Liver (tissue), 9 donors: Measurements from ENCODE around the gene PSMB7. TPM values are rescaled to one million over a fixed set of nuclear protein-coding genes. Genes with fewer than 3 reads are reported as not detected.

ENCODE experiments used
- DNase-seq: peaks from one replicate; pipeline ENCODE4 v3.0.0-alpha.2; 2017; ENCODE audit warnings: low spot score
- H3K27ac ChIP-seq, 2 donors: one replicate each; pipeline ENCODE4 v1.7.0; 2013; ENCODE audit warnings: inconsistent platforms in 2 of 2, low read length in 2 of 2, control low read depth in 1 of 2, low read depth in 1 of 2, mild to moderate bottlenecking in 1 of 2
- H3K27me3 ChIP-seq, 4 donors: one replicate each; pipeline versions ENCODE4 v1.6.1 to v1.7.0; 2013; ENCODE audit warnings: low read length in 3 of 4, inconsistent platforms in 1 of 4, mild to moderate bottlenecking in 1 of 4, moderate library complexity in 1 of 4; ENCODE audit not compliant: control insufficient read depth in 4 of 4, insufficient read depth in 4 of 4
- H3K36me3 ChIP-seq, 4 donors: one replicate each; pipeline versions ENCODE4 v1.6.1 to v1.7.0; 2013; ENCODE audit warnings: low read length in 3 of 4, mild to moderate bottlenecking in 3 of 4, low read depth in 1 of 4, moderate library complexity in 1 of 4; ENCODE audit not compliant: control insufficient read depth in 4 of 4, insufficient read depth in 3 of 4
- H3K4me1 ChIP-seq, 4 donors: one replicate each; pipeline versions ENCODE4 v1.6.1 to v1.7.0; 2013; ENCODE audit warnings: low read length in 3 of 4, mild to moderate bottlenecking in 3 of 4, moderate library complexity in 1 of 4; ENCODE audit not compliant: control insufficient read depth in 4 of 4, insufficient read depth in 4 of 4
- H3K4me3 ChIP-seq, 3 donors: one replicate each; pipeline versions ENCODE4 v1.6.1 to v1.7.0; 2013; ENCODE audit warnings: low read length in 3 of 3, control low read depth in 1 of 3, low read depth in 1 of 3, mild to moderate bottlenecking in 1 of 3
- H3K9ac ChIP-seq, 2 donors: one replicate each; pipeline ENCODE4 v1.7.0; 2013; ENCODE audit warnings: low read length in 2 of 2, mild to moderate bottlenecking in 2 of 2, moderate library complexity in 2 of 2, control low read depth in 1 of 2, low read depth in 1 of 2
- H3K9me3 ChIP-seq, 4 donors: one replicate each; pipeline versions ENCODE4 v1.6.1 to v1.7.0; 2013; ENCODE audit warnings: low read length in 3 of 4; ENCODE audit not compliant: control insufficient read depth in 4 of 4
- FOXA1 ChIP-seq: IDR thresholded peaks from 2 replicates; pipeline ENCODE4 v1.6.1; 2016; ENCODE audit warnings: antibody characterized with exemption
- FOXA2 ChIP-seq: IDR thresholded peaks from 2 replicates; pipeline ENCODE4 v1.6.1; 2016; ENCODE audit warnings: antibody characterized with exemption
- GABPA ChIP-seq, 2 donors: IDR thresholded peaks in 1 of 2; conservative IDR thresholded peaks in 1 of 2; 2 replicates each; pipeline ENCODE4 v1.6.1; 2016; ENCODE audit warnings: antibody characterized with exemption in 2 of 2, mild to moderate bottlenecking in 1 of 2, moderate library complexity in 1 of 2
- HNF4A ChIP-seq, 2 donors: conservative IDR thresholded peaks; 2 replicates each; pipeline ENCODE4 v1.6.1; 2016; ENCODE audit warnings: antibody characterized with exemption in 2 of 2, mild to moderate bottlenecking in 2 of 2
- HNF4G ChIP-seq: IDR thresholded peaks from 2 replicates; pipeline ENCODE4 v1.6.1; 2016; ENCODE audit warnings: antibody characterized with exemption
- JUND ChIP-seq, 2 donors: IDR thresholded peaks; 2 replicates each; pipeline ENCODE4 v1.6.1; 2016; ENCODE audit warnings: antibody characterized with exemption in 2 of 2
- NR2F2 ChIP-seq: IDR thresholded peaks from 2 replicates; pipeline ENCODE4 v1.6.1; 2016; ENCODE audit warnings: antibody characterized with exemption
- RAD21 ChIP-seq, 2 donors: IDR thresholded peaks; 2 replicates each; pipeline ENCODE4 v1.6.1; 2016; ENCODE audit warnings: antibody characterized with exemption in 2 of 2, mild to moderate bottlenecking in 2 of 2
- RXRA ChIP-seq, 2 donors: IDR thresholded peaks; 2 replicates each; pipeline ENCODE4 v1.6.1; 2017 to 2018; ENCODE audit warnings: antibody characterized with exemption in 2 of 2, mild to moderate bottlenecking in 1 of 2
- SP1 ChIP-seq: IDR thresholded peaks from 2 replicates; pipeline ENCODE4 v1.6.1; 2018; ENCODE audit warnings: antibody characterized with exemption, mild to moderate bottlenecking
- TAF1 ChIP-seq: conservative IDR thresholded peaks from 2 replicates; pipeline ENCODE4 v1.6.1; 2016; ENCODE audit warnings: antibody characterized with exemption, mild to moderate bottlenecking
- YY1 ChIP-seq: IDR thresholded peaks from 2 replicates; pipeline ENCODE4 v1.6.1; 2016; ENCODE audit warnings: antibody characterized with exemption, mild to moderate bottlenecking
- WGBS: extraction: QIAGEN DNeasy Blood & Tissue Kit; methylation state at CpG from one replicate; pipeline ENCODE4 v1.1.7; 2013; 5-methylcytosine and 5-hydroxymethylcytosine counted together
- polyA plus RNA-seq, 2 donors: library from polyadenylated mRNA; stranded (reverse) in 1 of 2; unstranded in 1 of 2; fragments of 200-250 nt in 1 of 2; fragments of >200 nt in 1 of 2; fragmentation: Nextera tagmentation in 1 of 2; extraction: Ambion mirVana in 1 of 2; gene quantifications; one replicate each; pipeline versions ENCODE4 v1.2.1 to v1.2.3, GENCODE V29; 2013 to 2015
- total RNA-seq, 2 donors: library from RNA; depleted of rRNA; stranded (reverse); fragments of >200 nt; gene quantifications; one replicate each; pipeline ENCODE4 v1.2.3, GENCODE V29; 2014
- TF ChIP-seq, protein P1 (sequence below): fragments of 150-350 bp; IDR thresholded peaks from 2 replicates; pipeline ENCODE4 v1.5.1; 2017; ENCODE audit warnings: improper control_type of control experiment, low read depth, low read length; ENCODE audit not compliant: missing input control
- TF ChIP-seq, protein P2 (sequence below): IDR thresholded peaks from 2 replicates; pipeline ENCODE4 v1.6.1; 2016; ENCODE audit warnings: antibody characterized with exemption, mild to moderate bottlenecking
- TF ChIP-seq, protein P3 (sequence below): IDR thresholded peaks from 2 replicates; pipeline ENCODE4 v1.6.1; 2016; ENCODE audit warnings: antibody characterized with exemption
- TF ChIP-seq, protein P4 (sequence below): IDR thresholded peaks from 2 replicates; pipeline ENCODE4 v1.6.1; 2016; ENCODE audit warnings: antibody characterized with exemption
- TF ChIP-seq, protein P5 (sequence below): IDR thresholded peaks from 2 replicates; pipeline ENCODE4 v1.6.1; 2016; ENCODE audit warnings: antibody characterized with exemption
- donor health status: healthy.
- donor health status: healthy.
- donor health status: healthy.
- donor health status: healthy.
- donor health status: healthy.

The PSMB7 gene
- total and polyA plus RNA-seq, 4 donors, result 90.9 to 183 (median 134) TPM

DNA sequence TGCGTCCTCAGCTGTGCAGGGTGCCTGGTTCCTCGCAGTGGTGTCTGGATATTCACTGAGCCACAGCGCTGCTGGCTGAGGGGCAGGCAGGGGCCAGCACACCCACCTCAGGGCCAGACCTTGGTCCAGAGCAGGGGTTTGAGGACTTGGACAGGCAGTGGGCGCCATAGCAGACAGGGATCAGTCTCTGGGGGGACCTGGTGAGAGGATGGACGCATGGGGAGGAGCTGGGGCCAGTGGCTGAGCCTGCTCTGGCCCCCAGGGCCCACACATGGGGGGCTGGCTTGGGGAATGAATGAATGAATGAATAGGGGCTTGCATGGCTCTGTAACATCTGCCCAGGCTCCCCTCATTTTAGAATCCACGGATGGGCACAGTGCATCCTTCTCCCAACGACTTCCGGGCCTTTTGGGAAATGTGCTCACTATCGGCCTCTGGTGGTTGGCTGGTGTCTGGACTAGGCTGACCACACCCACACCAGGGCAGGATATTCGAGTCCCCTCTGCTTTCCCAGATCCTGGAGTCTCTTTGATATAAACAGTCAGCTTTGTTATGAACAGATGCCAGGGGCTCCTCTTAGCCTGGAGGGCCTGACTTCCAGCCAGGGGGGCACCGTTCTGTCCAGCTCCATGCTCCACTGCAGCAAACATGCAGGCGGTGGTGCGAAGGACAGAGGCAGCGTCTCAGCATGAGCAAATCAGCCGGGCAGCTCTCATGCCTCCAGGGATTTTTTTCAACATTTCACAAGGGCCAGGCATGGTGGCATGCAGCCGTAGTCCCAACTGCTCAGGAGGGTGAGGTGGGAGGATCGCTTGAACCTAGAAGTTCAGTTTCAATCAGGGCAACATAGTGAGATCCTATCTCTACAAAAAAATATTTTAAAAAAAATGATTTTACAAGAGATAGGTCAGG is 94.9 kb downstream of the PSMB7 start:
- 65% methylated on average over 17 of the region's 17 CpGs for WGBS

DNA sequence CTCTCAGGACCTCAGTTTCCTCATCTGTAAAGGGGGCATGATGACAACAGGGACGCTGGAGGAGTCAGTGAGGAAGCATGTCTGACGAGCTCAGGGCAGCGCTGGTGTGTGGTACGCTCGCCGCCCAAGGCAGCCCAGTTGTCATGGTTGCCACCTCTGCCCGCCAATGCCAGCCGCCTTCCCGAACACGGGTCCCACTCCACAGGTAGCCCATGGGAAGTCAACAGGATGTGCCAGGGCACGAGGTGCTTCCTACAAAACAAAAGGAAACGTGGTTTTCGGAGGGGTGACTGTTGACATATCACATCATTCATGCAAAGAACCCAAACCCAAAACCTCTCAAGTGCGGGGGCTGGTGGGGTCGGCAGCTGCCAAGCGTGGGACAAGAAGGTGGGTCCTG is 99.4 kb downstream of the PSMB7 start:
- 86% methylated on average over 16 of the region's 16 CpGs for WGBS
- no peaks in the 10 kb centered on the region for H3K4me1 ChIP-seq
- no peak overlapping the region for H3K27ac ChIP-seq
- peaks cover 11 to 53% (median 22%) of the 10 kb centered on the region in 4 donors for H3K36me3 ChIP-seq
- TF ChIP-seq RAD21 (IDR thresholded peaks at IDR 0.05), result no peak
- TF ChIP-seq HNF4G, result no peak
- TF ChIP-seq TAF1, result no peak
- TF ChIP-seq, protein P1, sequence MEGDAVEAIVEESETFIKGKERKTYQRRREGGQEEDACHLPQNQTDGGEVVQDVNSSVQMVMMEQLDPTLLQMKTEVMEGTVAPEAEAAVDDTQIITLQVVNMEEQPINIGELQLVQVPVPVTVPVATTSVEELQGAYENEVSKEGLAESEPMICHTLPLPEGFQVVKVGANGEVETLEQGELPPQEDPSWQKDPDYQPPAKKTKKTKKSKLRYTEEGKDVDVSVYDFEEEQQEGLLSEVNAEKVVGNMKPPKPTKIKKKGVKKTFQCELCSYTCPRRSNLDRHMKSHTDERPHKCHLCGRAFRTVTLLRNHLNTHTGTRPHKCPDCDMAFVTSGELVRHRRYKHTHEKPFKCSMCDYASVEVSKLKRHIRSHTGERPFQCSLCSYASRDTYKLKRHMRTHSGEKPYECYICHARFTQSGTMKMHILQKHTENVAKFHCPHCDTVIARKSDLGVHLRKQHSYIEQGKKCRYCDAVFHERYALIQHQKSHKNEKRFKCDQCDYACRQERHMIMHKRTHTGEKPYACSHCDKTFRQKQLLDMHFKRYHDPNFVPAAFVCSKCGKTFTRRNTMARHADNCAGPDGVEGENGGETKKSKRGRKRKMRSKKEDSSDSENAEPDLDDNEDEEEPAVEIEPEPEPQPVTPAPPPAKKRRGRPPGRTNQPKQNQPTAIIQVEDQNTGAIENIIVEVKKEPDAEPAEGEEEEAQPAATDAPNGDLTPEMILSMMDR, result no peak
- TF ChIP-seq YY1, result no peak
- TF ChIP-seq, protein P2, sequence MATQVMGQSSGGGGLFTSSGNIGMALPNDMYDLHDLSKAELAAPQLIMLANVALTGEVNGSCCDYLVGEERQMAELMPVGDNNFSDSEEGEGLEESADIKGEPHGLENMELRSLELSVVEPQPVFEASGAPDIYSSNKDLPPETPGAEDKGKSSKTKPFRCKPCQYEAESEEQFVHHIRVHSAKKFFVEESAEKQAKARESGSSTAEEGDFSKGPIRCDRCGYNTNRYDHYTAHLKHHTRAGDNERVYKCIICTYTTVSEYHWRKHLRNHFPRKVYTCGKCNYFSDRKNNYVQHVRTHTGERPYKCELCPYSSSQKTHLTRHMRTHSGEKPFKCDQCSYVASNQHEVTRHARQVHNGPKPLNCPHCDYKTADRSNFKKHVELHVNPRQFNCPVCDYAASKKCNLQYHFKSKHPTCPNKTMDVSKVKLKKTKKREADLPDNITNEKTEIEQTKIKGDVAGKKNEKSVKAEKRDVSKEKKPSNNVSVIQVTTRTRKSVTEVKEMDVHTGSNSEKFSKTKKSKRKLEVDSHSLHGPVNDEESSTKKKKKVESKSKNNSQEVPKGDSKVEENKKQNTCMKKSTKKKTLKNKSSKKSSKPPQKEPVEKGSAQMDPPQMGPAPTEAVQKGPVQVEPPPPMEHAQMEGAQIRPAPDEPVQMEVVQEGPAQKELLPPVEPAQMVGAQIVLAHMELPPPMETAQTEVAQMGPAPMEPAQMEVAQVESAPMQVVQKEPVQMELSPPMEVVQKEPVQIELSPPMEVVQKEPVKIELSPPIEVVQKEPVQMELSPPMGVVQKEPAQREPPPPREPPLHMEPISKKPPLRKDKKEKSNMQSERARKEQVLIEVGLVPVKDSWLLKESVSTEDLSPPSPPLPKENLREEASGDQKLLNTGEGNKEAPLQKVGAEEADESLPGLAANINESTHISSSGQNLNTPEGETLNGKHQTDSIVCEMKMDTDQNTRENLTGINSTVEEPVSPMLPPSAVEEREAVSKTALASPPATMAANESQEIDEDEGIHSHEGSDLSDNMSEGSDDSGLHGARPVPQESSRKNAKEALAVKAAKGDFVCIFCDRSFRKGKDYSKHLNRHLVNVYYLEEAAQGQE, result no peak
- TF ChIP-seq, protein P3, sequence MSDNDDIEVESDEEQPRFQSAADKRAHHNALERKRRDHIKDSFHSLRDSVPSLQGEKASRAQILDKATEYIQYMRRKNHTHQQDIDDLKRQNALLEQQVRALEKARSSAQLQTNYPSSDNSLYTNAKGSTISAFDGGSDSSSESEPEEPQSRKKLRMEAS, result no peak
- TF ChIP-seq FOXA1, result no peak
- no peak for TF ChIP-seq JUND (IDR thresholded peaks at IDR 0.05)
- no peak for TF ChIP-seq NR2F2
- TF ChIP-seq, protein P4, sequence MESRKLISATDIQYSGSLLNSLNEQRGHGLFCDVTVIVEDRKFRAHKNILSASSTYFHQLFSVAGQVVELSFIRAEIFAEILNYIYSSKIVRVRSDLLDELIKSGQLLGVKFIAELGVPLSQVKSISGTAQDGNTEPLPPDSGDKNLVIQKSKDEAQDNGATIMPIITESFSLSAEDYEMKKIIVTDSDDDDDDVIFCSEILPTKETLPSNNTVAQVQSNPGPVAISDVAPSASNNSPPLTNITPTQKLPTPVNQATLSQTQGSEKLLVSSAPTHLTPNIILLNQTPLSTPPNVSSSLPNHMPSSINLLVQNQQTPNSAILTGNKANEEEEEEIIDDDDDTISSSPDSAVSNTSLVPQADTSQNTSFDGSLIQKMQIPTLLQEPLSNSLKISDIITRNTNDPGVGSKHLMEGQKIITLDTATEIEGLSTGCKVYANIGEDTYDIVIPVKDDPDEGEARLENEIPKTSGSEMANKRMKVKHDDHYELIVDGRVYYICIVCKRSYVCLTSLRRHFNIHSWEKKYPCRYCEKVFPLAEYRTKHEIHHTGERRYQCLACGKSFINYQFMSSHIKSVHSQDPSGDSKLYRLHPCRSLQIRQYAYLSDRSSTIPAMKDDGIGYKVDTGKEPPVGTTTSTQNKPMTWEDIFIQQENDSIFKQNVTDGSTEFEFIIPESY, result no peak
- no peak for TF ChIP-seq SP1
- no peak for TF ChIP-seq GABPA (IDR thresholded peaks at IDR 0.05 in 1 of 2, conservative IDR thresholded peaks at IDR 0.05 in 1 of 2)
- TF ChIP-seq FOXA2, result no peak
- TF ChIP-seq RXRA (IDR thresholded peaks at IDR 0.05), result no peak
- TF ChIP-seq, protein P5, sequence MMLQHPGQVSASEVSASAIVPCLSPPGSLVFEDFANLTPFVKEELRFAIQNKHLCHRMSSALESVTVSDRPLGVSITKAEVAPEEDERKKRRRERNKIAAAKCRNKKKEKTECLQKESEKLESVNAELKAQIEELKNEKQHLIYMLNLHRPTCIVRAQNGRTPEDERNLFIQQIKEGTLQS, result no peak
- H3K4me3 ChIP-seq, result no peak overlapping the region
- no peak overlapping the region for H3K9ac ChIP-seq
- H3K27me3 ChIP-seq, result no peaks in the 10 kb centered on the region
- DNase-seq, result no peak
- H3K9me3 ChIP-seq, result no peaks in the 10 kb centered on the region

More for the DNA sequence above, 94.9 kb downstream of the PSMB7 start:
- no peaks in the 10 kb centered on the region for H3K27me3 ChIP-seq
- DNase-seq, result peak; percentile 70
- peaks cover 11 to 52% (median 24%) of the 10 kb centered on the region in 4 donors for H3K36me3 ChIP-seq
- no peak overlapping the region for H3K9ac ChIP-seq
- no peak overlapping the region for H3K27ac ChIP-seq
- no peaks in the 10 kb centered on the region for H3K4me1 ChIP-seq
- no peaks in the 10 kb centered on the region for H3K9me3 ChIP-seq
- TF ChIP-seq HNF4A (conservative IDR thresholded peaks at IDR 0.05) (no peak), RAD21 (IDR thresholded peaks at IDR 0.05) (peak; percentile 84 to 93)
- TF ChIP-seq, protein P1, result peak; percentile 85
- no peak overlapping the region for H3K4me3 ChIP-seq
